ACHN (cell line): ENCODE measurements around the gene MAU2.

Experiments used
- DNase-seq: peaks from one replicate; pipeline ENCODE4 v3.0.0-alpha.2; 2015
- in situ Hi-C: cut with HindIII; loops from 2 replicates; pipeline ENCODE4 v1.10.0; 2017; ENCODE audit warnings: low sequenced_read_pairs, low pct_ligation_motif_present, low pct_unique_long_range_greater_than_20kb

Gene MAU2

DNA sequence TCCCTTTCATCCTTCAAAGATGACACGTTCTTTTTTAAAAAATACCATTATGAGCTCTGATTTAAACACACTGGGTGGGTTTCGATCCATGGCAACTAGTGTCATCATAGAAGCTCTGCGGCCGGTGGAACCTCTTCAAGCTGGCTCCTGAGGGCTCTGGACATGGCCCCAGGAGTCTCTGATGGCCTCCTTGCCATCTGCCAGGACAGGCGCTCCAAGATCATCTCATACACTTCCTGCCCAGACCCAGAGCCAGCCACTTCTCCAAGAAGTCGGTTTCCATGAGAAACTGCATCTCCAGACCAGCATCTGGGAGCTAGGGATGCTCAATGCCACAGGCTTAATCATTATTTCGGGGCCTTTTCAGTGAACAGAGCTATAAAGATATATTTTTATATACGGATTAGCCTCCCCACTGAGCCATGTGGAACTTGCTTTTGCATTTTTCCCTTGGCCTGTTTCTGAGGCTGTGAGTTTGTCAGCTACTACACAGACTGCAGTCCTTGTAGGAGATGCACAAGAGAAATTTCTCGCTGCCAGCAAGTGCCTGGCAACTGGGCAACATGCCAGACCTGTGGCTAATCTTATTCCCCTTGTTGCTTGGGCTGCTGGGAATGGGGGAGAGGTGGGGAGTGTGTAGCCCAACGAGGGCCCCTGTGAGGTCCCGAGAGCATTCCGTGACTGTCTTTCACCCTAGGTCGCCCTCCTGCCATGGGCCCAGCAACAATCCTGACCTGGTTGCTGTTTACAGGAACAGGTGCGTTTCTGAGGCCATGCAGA lies 16.3 kb upstream of the MAU2 start:
- DNase-seq = no peak
- in situ Hi-C loops = no loop called here

- no peak for DNase-seq
- in situ Hi-C loops = no loop called here
These were observed 15.6 kb upstream of the MAU2 start for GRCh38 chr19:19305066-19305465.

DNA sequence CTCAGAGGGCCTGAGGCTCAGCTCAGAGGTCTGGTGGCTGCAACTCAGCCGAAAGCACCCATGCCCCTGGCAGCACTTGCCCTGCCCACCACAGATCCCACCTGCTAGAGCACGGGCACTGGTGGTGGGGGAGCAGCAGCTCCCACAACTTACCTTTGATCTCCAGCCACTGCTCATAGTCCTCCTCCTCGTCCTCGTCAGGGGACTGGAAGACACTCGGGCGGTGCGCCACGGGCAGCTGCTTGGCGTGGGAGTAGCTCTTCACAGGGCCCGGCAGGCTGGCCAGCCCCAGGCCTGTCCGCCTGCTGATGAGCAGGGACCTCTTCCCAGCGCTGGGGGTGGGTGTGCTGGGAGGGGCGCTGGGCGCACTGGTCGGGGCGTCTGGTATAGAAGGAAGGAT lies 14.9 kb upstream of the MAU2 start:
- in situ Hi-C loops = no loop called here
- DNase-seq = no peak

GRCh38 chr19:19306191-19306590 lies 14.4 kb upstream of the MAU2 start:
- DNase-seq = no peak

GRCh38 chr19:19308373-19308772 lies 12.3 kb upstream of the MAU2 start:
- in situ Hi-C loops = no loop called here
- no peak for DNase-seq

More at GRCh38 chr19:19306191-19306590, 14.4 kb upstream of the MAU2 start:
- in situ Hi-C loops = no loop called here

GRCh38 chr19:19315444-19315843 lies 5.2 kb upstream of the MAU2 start:
- peak; percentile 14 for DNase-seq
- in situ Hi-C loops = no loop called here

- no peak for DNase-seq
- in situ Hi-C loops = no loop called here
These were observed 4.5 kb upstream of the MAU2 start for GRCh38 chr19:19316082-19316481.

GRCh38 chr19:19319732-19320360 lies 783 bp upstream of the MAU2 start:
- DNase-seq = no peak
- in situ Hi-C loops = no loop called here

GRCh38 chr19:19321141-19321577 lies 530 bp downstream of the MAU2 start:
- in situ Hi-C loops = no loop called here
- DNase-seq = peak; percentile 18

DNA sequence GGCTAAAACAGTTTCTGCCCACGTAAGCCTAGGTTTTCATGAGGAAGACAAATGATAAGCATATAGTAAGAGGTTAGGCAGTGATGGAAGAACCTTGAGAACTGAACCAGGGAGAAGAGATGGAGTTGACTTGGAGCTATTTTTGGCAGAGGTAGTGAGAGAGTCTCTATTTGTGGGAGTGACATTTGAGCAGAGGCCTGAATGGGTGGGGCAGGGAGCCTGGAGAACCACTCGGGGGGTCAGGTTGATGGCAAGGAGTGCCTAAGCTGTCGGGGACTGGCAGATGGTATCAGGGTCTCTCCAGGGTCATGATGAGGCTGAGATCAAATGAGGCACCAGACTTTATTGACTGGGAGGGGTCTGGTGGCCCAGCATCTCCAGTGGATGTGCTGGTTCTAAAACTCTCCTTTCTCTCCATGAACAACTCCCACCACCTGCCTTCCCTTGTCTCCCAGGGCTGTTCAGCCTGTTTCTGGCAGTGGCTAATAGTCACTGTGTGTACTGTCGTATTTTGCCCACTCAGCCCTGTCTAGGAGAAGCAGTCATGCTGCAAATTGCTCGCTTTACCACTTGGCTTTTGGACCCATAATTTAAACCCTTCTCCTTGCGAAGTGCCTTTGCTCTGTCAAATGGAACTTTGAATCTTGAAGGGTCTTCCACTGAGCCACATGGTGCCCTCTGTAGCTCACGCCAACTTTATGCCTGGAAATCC lies 3.6 kb downstream of the MAU2 start:
- in situ Hi-C loops = no loop called here
- DNase-seq = no peak

GRCh38 chr19:19327672-19328071 lies 7.0 kb downstream of the MAU2 start:
- in situ Hi-C loops = no loop called here
- DNase-seq = no peak

DNA sequence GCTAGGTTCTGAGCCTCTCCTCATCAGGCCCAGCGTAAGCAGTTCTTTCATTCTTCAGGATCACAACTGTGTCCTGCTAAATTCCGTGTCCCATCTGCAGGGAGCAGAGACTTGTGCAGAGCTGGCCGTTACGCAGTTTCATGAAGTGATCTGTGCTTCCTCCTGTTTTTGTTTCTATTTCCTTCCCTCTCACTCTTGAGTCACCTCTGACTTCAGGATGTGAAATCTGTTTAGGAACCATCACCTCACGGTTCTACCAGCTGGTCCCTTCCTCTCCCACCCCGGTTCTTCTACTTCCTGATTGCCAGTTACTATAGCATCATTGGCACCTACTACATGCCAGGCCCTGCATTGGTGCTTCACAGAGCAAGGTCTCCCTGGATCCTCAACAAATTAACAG lies 8.5 kb downstream of the MAU2 start:
- no peak for DNase-seq
- in situ Hi-C loops = no loop called here

GRCh38 chr19:19334063-19334988 lies 13.7 kb downstream of the MAU2 start:
- no peak for DNase-seq
- in situ Hi-C loops = no loop called here

GRCh38 chr19:19334989-19335344 lies 14.3 kb downstream of the MAU2 start:
- in situ Hi-C loops = no loop called here
- no peak for DNase-seq

- DNase-seq = no peak
- in situ Hi-C loops = no loop called here
These were observed 15.0 kb downstream of the MAU2 start for GRCh38 chr19:19335408-19336158.

- no peak for DNase-seq
- in situ Hi-C loops = no loop called here
These were observed 16.0 kb downstream of the MAU2 start for GRCh38 chr19:19336597-19336996.

DNA sequence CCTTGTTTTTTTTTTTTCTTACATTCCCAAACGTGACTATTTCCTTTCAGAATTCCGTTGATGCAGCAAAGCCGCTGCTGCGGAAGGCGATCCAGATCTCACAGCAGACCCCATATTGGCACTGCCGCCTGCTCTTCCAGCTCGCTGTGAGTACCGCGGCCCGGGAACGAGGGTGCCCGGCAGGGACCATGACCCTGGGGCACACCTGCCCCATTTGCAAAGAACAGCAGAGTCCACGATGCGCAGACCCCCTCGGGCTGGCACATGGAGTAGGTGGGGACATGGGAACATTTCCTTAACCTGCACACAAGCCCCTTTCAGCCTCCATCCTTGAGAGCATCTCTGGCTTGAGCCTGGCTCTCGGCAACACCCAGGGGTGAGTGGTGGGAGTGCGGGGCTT lies 16.5 kb downstream of the MAU2 start:
- in situ Hi-C loops = no loop called here
- DNase-seq = no peak

DNA sequence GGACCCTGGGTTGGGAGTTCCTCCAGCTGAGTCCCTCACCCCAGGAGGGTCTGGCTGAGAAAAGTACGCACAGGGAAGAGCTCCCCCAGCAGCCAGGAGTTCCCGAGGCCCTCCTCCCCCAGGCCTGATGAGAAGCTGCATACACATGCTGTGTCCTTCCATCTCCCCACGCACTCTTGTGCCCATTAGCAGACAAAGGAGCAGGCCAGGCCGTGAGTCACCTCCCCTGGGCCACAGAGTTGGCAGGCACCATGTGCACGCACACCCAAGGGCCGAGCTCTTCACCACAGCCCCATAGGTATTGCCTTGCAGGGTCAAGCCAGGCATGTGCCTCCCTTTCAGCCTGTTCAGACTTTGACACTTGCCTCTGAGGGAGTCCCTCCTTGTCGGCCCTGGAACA lies 17.5 kb downstream of the MAU2 start:
- in situ Hi-C loops = no loop called here
- DNase-seq = peak; percentile 18
